Measurements from ENCODE around the gene PHACTR3. TPM values are rescaled to one million over a fixed set of nuclear protein-coding genes. Genes with fewer than 3 reads are reported as not detected.
"Not testable (repeated sequence)": the region's sequence is repeated elsewhere in the genome, so short reads cannot be mapped to it uniquely, and the experiment has no call there.

The PHACTR3 gene
- total RNA-seq, 2 donors from 2014 or later: 6.4 to 6.9 TPM

DNA sequence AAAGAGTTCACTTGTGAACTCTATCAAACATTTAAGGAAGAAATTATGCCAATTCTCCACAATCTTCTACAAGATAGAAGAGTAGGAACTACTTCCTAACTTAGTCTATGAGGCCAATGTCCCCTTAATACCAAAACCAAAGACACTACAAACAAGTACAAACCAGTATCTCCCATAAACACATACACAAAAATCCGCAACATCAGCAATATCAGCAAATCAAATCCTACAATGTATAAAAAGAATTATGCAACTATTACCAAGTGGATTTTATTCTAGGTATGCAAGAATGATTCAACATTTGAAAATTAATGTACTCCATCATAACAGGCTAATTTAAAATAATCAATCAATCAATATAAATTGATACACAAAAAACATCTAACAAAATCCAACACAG lies 283.7 kb downstream of the PHACTR3 start:
- DNase-seq (no peak), ATAC-seq (no peak)
- intact Hi-C loops (cut with DNase I): no loop called here

DNA sequence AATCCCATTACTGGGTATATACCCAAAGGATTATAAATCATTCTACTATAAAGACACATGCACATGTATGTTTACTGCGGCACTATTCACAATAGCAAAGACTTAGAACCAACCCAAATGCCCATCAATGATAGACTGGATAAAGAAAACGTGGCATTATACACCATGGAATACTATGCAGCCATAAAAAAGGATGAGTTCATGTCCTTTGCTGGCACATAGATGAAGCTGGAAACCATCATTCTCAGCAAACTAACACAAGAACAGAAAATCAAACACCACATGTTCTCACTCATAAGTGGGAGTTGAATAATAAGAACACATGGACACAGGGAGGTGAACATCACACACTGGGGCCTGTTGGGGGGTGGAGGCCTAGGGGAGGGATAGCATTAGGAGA lies 285.7 kb downstream of the PHACTR3 start:
- intact Hi-C loops (cut with DNase I); DNase-seq; ATAC-seq: not testable (repeated sequence)

DNA sequence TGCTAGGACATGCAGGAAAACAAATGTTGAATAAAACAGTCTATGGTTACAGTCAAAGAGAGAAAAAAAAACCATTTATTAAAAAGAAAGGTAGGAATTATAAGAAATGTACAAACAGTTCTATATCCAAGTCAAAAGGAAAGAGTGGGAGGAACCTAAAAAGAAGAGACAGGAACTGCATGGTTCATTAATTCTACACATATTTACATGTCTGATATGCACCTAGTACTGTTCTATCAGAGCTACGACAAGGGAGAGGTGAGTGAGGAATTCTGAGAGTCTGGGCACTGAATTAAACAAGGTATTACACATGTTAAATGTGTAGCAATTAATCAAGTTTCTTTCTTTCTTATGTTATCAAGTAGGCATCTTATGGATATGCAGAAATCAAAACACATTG lies 287.2 kb downstream of the PHACTR3 start:
- ATAC-seq (no peak), DNase-seq (no peak)
- intact Hi-C loops (cut with DNase I): no loop called here

DNA sequence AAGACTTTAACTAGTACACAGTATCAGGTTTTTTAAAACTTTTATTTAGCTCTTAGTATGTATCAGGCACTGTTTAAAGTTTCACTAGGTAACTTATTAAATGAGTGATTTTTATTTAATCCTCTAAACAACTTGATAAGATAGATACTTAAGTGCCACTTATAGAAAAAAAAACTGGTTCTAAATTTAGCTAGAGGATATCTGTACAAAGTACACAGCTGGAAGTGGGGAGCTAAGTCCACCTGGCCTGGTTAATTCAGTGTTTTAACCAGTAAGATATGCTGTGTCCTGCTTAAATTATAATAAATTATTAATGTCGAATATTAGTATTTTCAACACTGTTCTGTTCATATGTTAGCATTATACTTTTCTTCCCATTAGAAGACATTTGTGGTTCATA lies 291.6 kb downstream of the PHACTR3 start:
- DNase-seq (no peak), ATAC-seq (no peak)
- intact Hi-C loops (cut with DNase I): no loop called here

All from left cardiac atrium (tissue), 4 donors.